ENCODE data around the gene NBL1. TPM values are rescaled to one million over a fixed set of nuclear protein-coding genes. Genes with fewer than 3 reads are reported as not detected.

The NBL1 gene
- total and polyA plus RNA-seq, 8 donors = 63.2 to 257 (median 101) TPM

- DNase-seq = no peak
- Histone ChIP-seq H3K27ac (no peak overlapping the region), H3K4me3 (no peak overlapping the region), H3K9me3 (no peaks in the 10 kb centered on the region), H3K27me3 (peaks cover 5 to 96% (median 14%) of the 10 kb centered on the region in 3 donors), H3K36me3 (no peaks in the 10 kb centered on the region), H3K4me1 (peaks cover 0 to 3% (median 1%) of the 10 kb centered on the region in 4 donors)
- intact Hi-C loops (cut with DNase I; ENCODE audit: low total_unique reads) = no loop called here
- WGBS, 5 donors = 41 to 52% (median 45%) methylated on average over 4 of the region's 4 CpGs
- TF ChIP-seq CTCF (IDR thresholded peaks at IDR 0.05) = no peak
- TF ChIP-seq EP300 (IDR thresholded peaks at IDR 0.05) = no peak
- no peak for TF ChIP-seq POLR2AphosphoS5 (IDR thresholded peaks at IDR 0.05)
- TF ChIP-seq POLR2A (IDR thresholded peaks at IDR 0.05) = no peak
Observed at GRCh38 chr1:19670787-19671186, 26.7 kb downstream of the NBL1 start.

- Histone ChIP-seq H3K9me3 (no peaks in the 10 kb centered on the region), H3K27me3 (peaks cover 0 to 86% (median 0%) of the 10 kb centered on the region in 3 donors)
- 43 to 50% (median 47%) methylated on average over 6 of the region's 6 CpGs for WGBS, 5 donors
Observed at GRCh38 chr1:19672237-19672636, 28.1 kb downstream of the NBL1 start.

GRCh38 chr1:19675797-19676196, 31.7 kb downstream of the NBL1 start:
- Histone ChIP-seq H3K4me1 (no peaks in the 10 kb centered on the region), H3K36me3 (peaks cover 0 to 4% (median 0%) of the 10 kb centered on the region in 4 donors), H3K4me3 (no peak overlapping the region), H3K9me3 (no peaks in the 10 kb centered on the region), H3K27me3 (peaks cover 0 to 51% (median 0%) of the 10 kb centered on the region in 3 donors), H3K27ac (no peak overlapping the region)
- TF ChIP-seq EP300 (IDR thresholded peaks at IDR 0.05) = no peak
- no peak for TF ChIP-seq CTCF (IDR thresholded peaks at IDR 0.05)
- no peak for TF ChIP-seq POLR2A (IDR thresholded peaks at IDR 0.05)
- no peak for TF ChIP-seq POLR2AphosphoS5 (IDR thresholded peaks at IDR 0.05)
- 63 to 76% (median 68%) methylated on average over 5 of the region's 5 CpGs for WGBS, 5 donors
- no peak for DNase-seq
- intact Hi-C loops (cut with DNase I; ENCODE audit: low total_unique reads) = no loop called here

More at GRCh38 chr1:19672237-19672636, 28.1 kb downstream of the NBL1 start:
- no peak overlapping the region for H3K27ac ChIP-seq
- no peak for TF ChIP-seq POLR2AphosphoS5 (IDR thresholded peaks at IDR 0.05)
- TF ChIP-seq POLR2A (IDR thresholded peaks at IDR 0.05) = no peak
- TF ChIP-seq EP300 (IDR thresholded peaks at IDR 0.05) = no peak
- no peak for TF ChIP-seq CTCF (IDR thresholded peaks at IDR 0.05)
- intact Hi-C loops (cut with DNase I; ENCODE audit: low total_unique reads) = no loop called here
- no peak overlapping the region for H3K4me3 ChIP-seq
- no peak for DNase-seq
- H3K4me1 ChIP-seq = no peaks in the 10 kb centered on the region
- no peaks in the 10 kb centered on the region for H3K36me3 ChIP-seq

- peak; percentile 43 to 89 for DNase-seq
- peaks cover 0 to 46% (median 0%) of the 10 kb centered on the region in 3 donors for H3K27me3 ChIP-seq
- no peaks in the 10 kb centered on the region for H3K9me3 ChIP-seq
- H3K27ac ChIP-seq = no peak overlapping the region
- peaks cover 0 to 11% (median 0%) of the 10 kb centered on the region in 4 donors for H3K36me3 ChIP-seq
- no peak overlapping the region for H3K4me3 ChIP-seq
- TF ChIP-seq EP300 (IDR thresholded peaks at IDR 0.05) = no peak
- TF ChIP-seq POLR2AphosphoS5 (IDR thresholded peaks at IDR 0.05) = no peak
- TF ChIP-seq POLR2A (IDR thresholded peaks at IDR 0.05) = no peak
- no peak for TF ChIP-seq CTCF (IDR thresholded peaks at IDR 0.05)
- intact Hi-C loops (cut with DNase I; ENCODE audit: low total_unique reads) = no loop called here
- WGBS, 5 donors = 20 to 29% (median 26%) methylated on average over 13 of the region's 13 CpGs
- H3K4me1 ChIP-seq = no peaks in the 10 kb centered on the region
Observed at GRCh38 chr1:19676438-19676922, 32.4 kb downstream of the NBL1 start.
